Thyroid gland (tissue), 4 donors: ENCODE data around the gene RNASE3.
"Not testable (repeated sequence)": the region's sequence is repeated elsewhere in the genome, so short reads cannot be mapped to it uniquely, and the experiment has no call there.

ENCODE experiments used
- CTCF ChIP-seq, 6 experiments: fragments of 200-600 bp in 3 of 6; fragments of 450-650 bp in 3 of 6; sonication (generic) in 3 of 6; IDR thresholded peaks; one replicate each; pipeline ENCODE4 v1.5.1; 2016 to 2019; ENCODE audit warnings: antibody characterized with exemption in 6 of 6, mild to moderate bottlenecking in 2 of 6, inconsistent platforms in 1 of 6, moderate library complexity in 1 of 6
- POLR2A ChIP-seq, 2 donors: fragments of 450-650 bp; IDR thresholded peaks; one replicate each; pipeline ENCODE4 v1.6.1; 2017; ENCODE audit warnings: antibody characterized with exemption in 2 of 2, mild to moderate bottlenecking in 2 of 2, moderate library complexity in 1 of 2

DNA sequence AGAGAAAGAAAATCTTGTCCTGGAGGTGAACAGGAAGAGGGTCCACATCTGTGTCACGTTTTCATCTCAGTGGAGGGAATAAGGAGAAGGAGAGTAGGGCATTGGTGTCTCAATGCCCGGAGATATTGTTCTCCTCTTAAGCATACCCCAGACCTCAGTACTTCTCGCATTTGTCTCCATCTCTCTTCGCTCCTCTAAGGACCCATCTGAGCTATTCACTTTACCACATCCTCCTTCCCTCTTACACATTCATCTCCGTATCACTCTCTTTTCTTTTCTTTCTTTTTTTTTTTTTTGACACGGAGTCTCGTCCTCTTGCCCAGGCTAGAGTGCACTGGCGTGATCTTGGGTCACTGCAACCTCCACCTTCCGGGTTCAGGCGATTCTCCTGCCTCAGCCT, 8.4 kb upstream of the RNASE3 start:
- not testable (repeated sequence) for TF ChIP-seq CTCF, POLR2A (IDR thresholded peaks at IDR 0.05)
